HG03039 (cell line): ENCODE data around the gene FOXN4.
"Not testable (repeated sequence)": the region's sequence is repeated elsewhere in the genome, so short reads cannot be mapped to it uniquely, and the experiment has no call there.

ENCODE experiments used
- ATAC-seq: cut with Tn5 transposase; IDR thresholded peaks from one replicate; pipeline ENCODE4 v1.9.1; 2021; ENCODE audit warnings: mild to moderate bottlenecking, moderate library complexity; ENCODE audit not compliant: unreplicated experiment

Gene FOXN4

GRCh38 chr12:109308534-109309380 is at the start of gene FOXN4:
TSS of gene FOXN4 (minus strand) at chr12:109309284. CDS start at chr12:109308321, 963 bp downstream.
- ATAC-seq = no peak

- peak; percentile 78 for ATAC-seq
Observed at GRCh38 chr12:109358154-109358869, 49.2 kb upstream of the FOXN4 start.

- ATAC-seq = no peak
Observed at GRCh38 chr12:109357032-109357431, 47.9 kb upstream of the FOXN4 start.

DNA sequence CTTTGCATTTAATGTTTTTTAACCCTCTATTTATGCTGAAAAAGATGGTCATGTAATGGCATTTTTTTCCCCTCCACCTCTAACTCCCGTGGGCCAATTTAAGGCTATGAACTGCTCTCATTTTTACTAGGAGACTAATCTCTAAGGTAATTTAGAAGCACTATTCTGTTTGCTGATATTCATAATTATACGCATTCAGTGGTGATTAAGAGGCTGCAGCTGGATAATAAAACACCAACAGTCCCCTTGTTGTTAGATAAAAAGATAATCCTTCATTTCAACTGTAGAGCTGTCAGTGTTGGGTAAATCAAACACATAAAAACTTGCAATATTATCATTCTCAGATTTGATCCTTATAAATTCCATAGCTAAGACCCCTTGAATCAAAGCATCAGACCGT is 47.5 kb upstream of the FOXN4 start:
- ATAC-seq = no peak

GRCh38 chr12:109352184-109352583 is 43.1 kb upstream of the FOXN4 start:
- ATAC-seq = no peak

GRCh38 chr12:109347589-109347988 is 38.5 kb upstream of the FOXN4 start, which contains the start of gene MYO1H:
TSS of gene MYO1H (plus strand) at chr12:109347900. CDS start at chr12:109347961, 61 bp downstream.
- no peak for ATAC-seq

DNA sequence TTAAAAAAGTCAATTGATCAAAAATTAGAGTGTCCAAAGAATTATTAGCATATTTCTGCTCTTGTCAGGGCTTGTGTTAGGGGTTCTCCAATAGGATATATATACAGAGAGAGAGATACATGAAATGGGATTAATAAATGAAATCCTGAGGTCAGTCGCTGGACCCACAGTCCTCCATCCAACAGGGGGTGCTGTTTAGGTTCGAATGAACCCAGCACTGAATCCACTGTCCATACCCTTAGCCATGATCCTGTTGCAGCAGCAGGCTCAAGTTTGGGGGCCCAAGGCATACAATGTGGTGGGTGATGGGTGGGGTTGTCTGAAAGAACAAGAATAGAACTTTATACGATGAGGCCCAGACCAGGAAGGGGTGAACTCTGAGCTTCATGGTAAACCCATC is 37.8 kb upstream of the FOXN4 start:
- ATAC-seq = no peak

DNA sequence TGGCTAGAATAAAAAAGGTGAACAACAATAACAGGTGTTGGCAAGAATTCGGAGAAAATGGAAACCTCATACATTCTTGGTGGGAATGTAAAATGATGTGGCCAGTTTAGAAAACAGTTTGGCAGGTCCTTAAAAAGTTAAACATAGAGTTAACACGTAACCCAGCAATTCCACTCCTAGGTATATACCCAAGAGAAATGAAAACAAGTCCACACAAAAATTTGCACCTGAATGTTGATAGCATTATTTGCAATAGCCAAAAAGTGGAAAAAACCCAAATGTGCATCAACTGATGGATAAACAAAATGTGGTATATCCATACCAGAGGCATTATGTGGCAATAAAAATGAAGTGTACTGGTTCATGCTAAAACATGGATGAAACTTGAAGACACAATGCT is 36.3 kb upstream of the FOXN4 start:
- no peak for ATAC-seq

DNA sequence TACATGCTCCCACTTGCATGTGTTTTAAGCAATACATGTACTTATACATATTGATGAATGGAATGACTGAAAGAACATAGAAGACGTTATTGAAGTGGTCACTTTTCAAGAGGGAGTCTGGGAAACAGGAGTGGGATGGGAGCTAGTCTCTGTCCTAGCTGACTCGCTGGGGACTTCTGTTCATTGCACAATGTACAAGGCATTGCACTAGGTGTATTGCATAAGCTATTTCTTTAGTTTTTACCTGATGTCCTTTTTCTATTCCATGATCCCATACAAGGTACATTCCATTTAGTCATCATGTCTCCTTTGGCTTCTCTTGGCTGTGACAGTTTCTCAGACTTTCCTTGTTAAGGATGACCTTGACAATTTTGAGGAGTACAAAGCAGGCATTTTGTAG is 34.6 kb upstream of the FOXN4 start:
- no peak for ATAC-seq

DNA sequence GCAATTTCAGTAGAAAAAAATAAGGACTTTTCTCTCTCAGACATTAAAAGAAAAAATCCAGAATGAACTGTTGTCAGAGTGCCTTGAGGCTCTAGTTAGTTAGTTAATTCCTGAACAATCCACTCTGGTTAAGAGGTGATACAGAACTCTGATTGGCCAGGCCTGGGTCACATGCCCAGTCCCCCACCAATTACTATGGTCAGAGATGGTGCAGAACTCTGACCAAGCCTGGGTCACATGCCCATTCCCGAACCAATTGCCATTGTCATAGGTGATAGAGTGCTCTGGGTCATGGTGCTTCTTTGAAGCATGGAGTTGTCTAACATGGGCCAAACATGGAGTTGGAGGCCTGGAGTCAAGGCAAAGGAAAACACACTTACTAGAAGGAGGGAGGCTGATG is 27.5 kb upstream of the FOXN4 start:
- no peak for ATAC-seq

DNA sequence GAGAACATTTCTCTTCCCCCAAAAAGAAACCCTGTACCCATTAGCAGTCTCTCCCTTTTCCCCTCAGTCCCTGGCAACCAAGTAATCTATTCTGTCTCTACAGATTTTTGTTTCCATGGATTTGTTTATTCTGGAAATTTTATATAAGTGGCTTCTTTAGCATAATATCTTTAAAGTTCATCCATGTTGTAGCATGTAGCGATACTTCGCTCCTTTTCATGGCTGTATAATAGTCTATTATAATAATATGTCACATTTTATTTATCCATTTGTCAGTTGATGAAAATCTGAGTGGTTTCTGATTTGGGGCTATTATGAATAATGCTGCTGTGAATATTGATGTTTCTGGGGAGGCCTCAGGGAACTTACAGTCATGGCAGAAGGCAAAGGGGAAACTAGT is 25.8 kb upstream of the FOXN4 start:
- no peak for ATAC-seq

GRCh38 chr12:109331301-109331952 is 22.3 kb upstream of the FOXN4 start:
- no peak for ATAC-seq

- ATAC-seq = no peak
Observed at GRCh38 chr12:109330282-109331230, 21.5 kb upstream of the FOXN4 start.

DNA sequence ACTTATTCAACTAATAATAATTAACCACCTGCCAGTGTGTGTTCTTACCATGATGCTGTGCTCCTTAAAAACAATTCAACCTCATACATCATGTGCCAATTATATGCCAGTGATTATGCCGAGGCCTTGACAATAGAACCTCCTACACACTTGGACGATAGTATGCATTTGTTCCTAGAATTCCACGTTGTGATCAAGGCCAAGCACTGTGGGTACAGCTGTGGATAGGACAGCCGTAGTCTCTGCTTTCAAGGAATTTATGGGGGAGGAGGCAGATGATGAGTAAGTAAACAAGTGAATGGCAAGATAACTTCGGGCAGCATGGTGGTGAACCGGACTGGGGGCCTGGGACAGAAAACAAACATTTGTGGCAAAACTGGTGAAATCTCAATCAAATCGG is 20.6 kb upstream of the FOXN4 start:
- ATAC-seq = no peak

GRCh38 chr12:109329003-109329402 is 19.9 kb upstream of the FOXN4 start:
- no peak for ATAC-seq

DNA sequence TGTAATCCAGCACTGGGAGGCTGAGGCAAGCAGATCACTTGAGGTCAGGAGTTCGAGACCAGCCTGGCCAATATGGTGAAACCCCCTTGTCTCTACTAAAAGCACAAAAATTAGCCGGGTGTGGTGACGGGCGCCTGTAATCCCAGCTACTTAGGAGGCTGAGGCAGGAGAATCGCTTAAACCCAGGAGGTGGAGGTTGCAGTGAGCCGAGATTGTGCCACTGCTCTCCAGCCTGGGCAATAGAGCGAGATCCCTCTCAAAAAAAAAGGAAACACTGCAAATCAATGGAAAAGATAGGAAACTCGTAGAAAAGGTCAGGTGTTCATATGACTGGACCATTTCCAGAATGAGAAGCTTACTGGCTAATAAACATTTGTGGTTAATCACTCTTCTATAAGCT is 12.2 kb upstream of the FOXN4 start:
- ATAC-seq = not testable (repeated sequence)

DNA sequence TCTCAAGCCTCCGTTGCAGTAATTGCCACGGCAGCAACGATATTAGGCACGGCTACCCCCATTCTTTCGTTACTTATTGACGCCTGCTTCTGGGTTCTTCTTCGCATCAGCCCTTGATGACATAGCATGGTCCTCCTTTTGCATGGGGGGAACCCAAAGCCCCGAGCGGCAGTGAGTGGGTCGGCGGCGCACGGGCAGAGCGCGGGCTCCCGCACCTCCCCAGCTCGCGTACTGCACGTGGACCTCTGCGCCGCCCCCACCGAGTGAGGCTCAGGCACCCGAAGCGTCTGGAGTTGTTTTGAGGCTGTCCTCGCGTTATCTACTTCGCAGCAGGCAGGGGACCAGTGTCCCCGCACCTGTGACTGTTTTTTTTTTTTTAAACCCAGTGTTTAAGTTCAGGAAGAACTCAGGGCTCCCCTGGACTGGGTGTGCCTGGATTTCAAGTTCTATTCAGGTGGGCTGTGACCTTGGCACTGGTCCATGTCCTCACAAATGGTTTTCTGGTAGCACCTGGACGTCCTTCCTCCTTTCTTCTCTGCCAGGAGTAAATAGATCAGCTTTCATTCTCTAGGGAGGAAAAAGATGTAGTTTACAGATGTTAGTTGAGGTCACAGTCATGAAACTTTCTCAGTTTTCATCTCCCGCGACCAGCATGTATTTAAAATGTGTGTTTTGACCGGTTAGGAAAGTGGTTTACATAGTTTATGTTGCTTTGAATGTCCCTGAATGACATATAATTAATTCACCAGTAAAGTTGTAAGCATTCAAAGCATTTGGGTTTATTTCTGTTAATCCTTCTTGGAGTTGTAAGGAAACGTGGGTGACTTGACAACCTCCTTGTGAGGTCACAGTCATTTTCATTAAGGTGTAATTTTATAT is 1.4 kb upstream of the FOXN4 start:
- ATAC-seq = no peak

DNA sequence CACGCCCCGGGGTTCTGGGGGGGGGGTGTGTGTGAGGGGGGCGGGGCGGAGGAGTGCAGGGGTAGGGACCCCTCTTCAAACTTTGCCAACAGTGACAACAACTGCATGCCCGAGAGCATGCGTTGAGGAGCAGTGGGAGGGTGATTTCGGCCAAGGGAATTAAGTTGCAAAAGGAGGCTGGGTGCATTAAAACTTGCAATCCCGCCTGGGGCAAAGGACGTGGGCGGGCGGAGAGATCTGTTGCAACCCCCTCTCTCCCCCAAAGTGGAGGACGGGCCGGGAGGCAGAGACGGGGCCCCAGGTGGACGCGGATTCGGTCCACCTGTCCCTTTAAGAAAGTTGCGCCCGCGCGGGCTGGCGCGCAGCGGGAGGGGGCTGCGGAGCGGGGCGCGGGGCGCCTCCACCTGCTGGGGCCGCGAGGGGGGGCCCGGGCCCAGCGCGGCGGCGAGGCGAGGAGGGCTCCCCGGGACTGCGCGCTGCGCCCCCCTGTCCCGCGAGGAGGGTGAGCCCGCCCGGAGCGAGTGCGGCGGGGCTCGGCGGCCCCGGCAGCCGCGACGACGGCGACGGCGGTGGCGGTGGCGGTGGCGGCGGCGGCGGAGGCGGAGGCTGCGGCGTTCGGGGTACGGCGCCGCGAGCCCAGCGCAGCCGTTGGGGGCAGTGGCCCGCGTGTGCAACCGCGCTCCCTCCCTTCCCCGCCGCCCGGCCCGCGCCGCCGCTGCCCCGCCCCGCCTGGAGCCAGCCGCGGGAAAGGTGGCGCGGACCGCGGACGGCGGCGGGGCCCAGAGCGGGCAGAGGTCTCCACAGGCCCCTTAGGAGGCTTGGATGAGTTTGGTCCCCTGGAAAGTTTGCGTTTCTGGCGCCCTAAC is 530 bp upstream of the FOXN4 start:
- no peak for ATAC-seq

DNA sequence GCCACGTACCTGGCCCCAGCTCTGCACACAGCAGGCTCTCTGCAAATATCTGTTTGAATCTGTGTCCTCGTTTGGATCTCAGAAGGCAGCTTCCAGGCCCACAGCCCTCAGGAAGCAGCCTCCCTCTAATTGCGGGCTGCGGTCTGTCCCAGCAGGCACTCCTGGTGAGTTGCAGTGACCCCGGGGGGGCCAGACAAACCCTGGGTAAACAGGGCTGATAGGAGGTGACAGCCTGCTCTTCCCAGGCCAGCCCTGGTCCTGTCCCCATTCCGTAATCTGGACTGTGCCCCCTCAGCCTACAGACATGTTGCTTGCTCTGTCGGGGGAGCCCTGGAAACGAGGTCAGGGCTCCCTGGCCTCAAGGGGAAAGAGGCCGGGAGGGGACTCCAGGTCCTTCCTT is 2.0 kb downstream of the FOXN4 start:
- ATAC-seq = no peak
